ENCODE data around the gene TMEM41B. TPM values are rescaled to one million over a fixed set of nuclear protein-coding genes. Genes with fewer than 3 reads are reported as not detected.
"Not testable (repeated sequence)": the region's sequence is repeated elsewhere in the genome, so short reads cannot be mapped to it uniquely, and the experiment has no call there.

TMEM41B gene
- total and polyA plus RNA-seq, 2 of the 8 experiments (the other 6 are each of a cell fraction or from before 2014, with no cell fraction given) = 24.3 to 50.1 TPM

GRCh38 chr11:9318442-9319376 lies 4.3 kb upstream of the TMEM41B start:
- H4K5ac ChIP-seq (ENCODE audit: insufficient read length, low read depth, low read length); H3K9me3 ChIP-seq (ENCODE audit: insufficient read depth in 2 of 2, low read depth in 1 of 2, low read length in 1 of 2); H3K9ac ChIP-seq (replicated peaks in 1 of 4; ENCODE audit: extremely low read depth in 1 of 4, low read depth in 3 of 4, low read length in 3 of 4); H2BK15ac ChIP-seq (ENCODE audit: low read length); H3K27ac ChIP-seq (ENCODE audit: low read depth, low read length); H4K91ac ChIP-seq (replicated peaks; ENCODE audit: insufficient read length, low read length); H2BK5ac ChIP-seq (ENCODE audit: low read depth, low read length); H3K27me3 ChIP-seq (replicated peaks in 1 of 4; ENCODE audit: control insufficient read depth in 3 of 4, extremely low read depth in 1 of 4, insufficient read depth in 3 of 4, low read length in 3 of 4); CTCF ChIA-PET (ENCODE audit: partially characterized antibody); H3K18ac ChIP-seq (ENCODE audit: extremely low read depth, low read length); H3K23ac ChIP-seq (ENCODE audit: insufficient read length); H3K79me1 ChIP-seq (ENCODE audit: low read depth, low read length); FAIRE-seq; H3K4ac ChIP-seq (replicated peaks; ENCODE audit: insufficient read length, low read depth, low read length); H3K14ac ChIP-seq (ENCODE audit: insufficient read length); H2AK5ac ChIP-seq (ENCODE audit: low read depth, low read length); H4K20me1 ChIP-seq (replicated peaks in 1 of 2; ENCODE audit: control insufficient read depth in 1 of 2, insufficient read depth in 2 of 2, low read length in 2 of 2); H3K23me2 ChIP-seq (ENCODE audit: low read depth, low read length); H4K8ac ChIP-seq (ENCODE audit: extremely low read depth, insufficient read depth, low read length); H2BK12ac ChIP-seq (ENCODE audit: low read depth, low read length); H2BK120ac ChIP-seq (replicated peaks; ENCODE audit: low read depth, low read length); H3K4me3 ChIP-seq (ENCODE audit: extremely low read depth in 1 of 4, insufficient read depth in 2 of 4, low read depth in 3 of 4, low read length in 4 of 4); H3K56ac ChIP-seq (replicated peaks; ENCODE audit: insufficient read length, low read depth, low read length); H2AFZ ChIP-seq (ENCODE audit: low read length); H3K36me3 ChIP-seq (ENCODE audit: control insufficient read depth in 2 of 4, insufficient read depth in 4 of 4, low read length in 3 of 4); H3K79me2 ChIP-seq (ENCODE audit: control insufficient read depth in 1 of 2, insufficient read depth in 2 of 2, low read length in 2 of 2): not testable (repeated sequence)
- 58% methylated on average over 18 of the region's 18 CpGs; no CpG with 5 or more reads in 1 of the 2 experiments for WGBS, 2 experiments (ENCODE audit: extremely low coverage in 1 of 2, insufficient coverage in 1 of 2, insufficient read length in 1 of 2, insufficient replicate concordance in 2 of 2, low coverage in 1 of 2, low lambda C conversion rate in 2 of 2, missing lambda C conversion rate in 1 of 2)
- peaks cover 0 to 11% (median 5%) of the 10 kb centered on the region in 4 experiments; a peak in 5 of 7 replicates for H3K4me1 ChIP-seq (replicated peaks in 1 of 4; ENCODE audit: control insufficient read depth in 3 of 4, insufficient read depth in 4 of 4, low read length in 3 of 4)
- 0 out of 4 replicates have a peak overlapping the region, but pooled peaks have one; percentile 0 to 27 for H3K4me2 ChIP-seq (ENCODE audit: insufficient read depth in 1 of 2, low read depth in 2 of 2, low read length in 2 of 2)
- H2BK20ac ChIP-seq (ENCODE audit: low read length) = peak overlapping the region; percentile 80; the same call in 1 of the 2 replicates
- peak in 1 of 2 experiments; percentile 13 for DNase-seq (ENCODE audit: low read depth in 1 of 2, low spot score in 2 of 2)
- POLR2A ChIA-PET (ENCODE audit: partially characterized antibody) = interaction anchor here (1.0 kb wide), 1 partner anchor 46 kb away, joined by 4 read pairs; no protein-coding TSS in a partner anchor

All from H1 (cell line).